C1 segment of cervical spinal cord (tissue), 14 donors: ENCODE results near the gene PPP1R13B.

Experiments
- DNase-seq, 14 donors: peaks; one replicate each; lab custom pipeline; 2025; lab: John Stamatoyannopoulos, UW

Gene PPP1R13B

DNA sequence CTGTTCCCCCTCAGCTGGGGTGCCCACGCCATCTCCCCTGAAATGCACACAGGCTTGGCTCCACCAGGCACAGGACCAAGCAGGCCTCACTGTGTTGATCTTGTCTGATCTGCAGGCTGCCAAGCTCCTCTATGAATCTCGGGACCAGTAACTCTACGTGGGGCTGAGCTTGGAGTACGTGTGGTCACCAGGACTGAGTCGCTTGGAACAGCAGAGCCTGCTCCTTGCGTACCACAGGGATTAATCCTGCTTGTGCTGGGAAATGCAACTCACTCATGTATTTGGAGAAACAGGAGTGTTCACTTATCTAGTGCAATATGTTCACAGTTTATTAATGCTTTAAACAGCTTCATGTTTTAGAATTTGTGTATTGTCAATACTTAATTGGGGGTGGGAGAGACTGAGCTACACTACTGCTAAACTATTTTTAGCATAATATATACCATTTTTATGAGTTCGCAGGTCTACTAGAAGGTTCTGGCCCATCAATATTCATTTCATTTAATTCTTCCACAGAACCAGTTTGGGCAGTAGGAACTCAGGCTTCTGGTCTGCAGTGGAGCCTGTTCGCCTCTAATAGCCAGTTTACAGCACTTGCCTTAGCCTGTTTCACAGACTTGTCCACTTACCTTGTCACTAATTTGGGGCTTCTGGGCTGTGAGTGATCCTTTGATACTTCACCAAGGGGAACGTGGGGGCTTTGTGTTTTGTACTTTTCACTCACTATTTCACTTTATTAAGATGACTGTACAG lies 114.3 kb downstream of the PPP1R13B start:
- DNase-seq = no peak

DNA sequence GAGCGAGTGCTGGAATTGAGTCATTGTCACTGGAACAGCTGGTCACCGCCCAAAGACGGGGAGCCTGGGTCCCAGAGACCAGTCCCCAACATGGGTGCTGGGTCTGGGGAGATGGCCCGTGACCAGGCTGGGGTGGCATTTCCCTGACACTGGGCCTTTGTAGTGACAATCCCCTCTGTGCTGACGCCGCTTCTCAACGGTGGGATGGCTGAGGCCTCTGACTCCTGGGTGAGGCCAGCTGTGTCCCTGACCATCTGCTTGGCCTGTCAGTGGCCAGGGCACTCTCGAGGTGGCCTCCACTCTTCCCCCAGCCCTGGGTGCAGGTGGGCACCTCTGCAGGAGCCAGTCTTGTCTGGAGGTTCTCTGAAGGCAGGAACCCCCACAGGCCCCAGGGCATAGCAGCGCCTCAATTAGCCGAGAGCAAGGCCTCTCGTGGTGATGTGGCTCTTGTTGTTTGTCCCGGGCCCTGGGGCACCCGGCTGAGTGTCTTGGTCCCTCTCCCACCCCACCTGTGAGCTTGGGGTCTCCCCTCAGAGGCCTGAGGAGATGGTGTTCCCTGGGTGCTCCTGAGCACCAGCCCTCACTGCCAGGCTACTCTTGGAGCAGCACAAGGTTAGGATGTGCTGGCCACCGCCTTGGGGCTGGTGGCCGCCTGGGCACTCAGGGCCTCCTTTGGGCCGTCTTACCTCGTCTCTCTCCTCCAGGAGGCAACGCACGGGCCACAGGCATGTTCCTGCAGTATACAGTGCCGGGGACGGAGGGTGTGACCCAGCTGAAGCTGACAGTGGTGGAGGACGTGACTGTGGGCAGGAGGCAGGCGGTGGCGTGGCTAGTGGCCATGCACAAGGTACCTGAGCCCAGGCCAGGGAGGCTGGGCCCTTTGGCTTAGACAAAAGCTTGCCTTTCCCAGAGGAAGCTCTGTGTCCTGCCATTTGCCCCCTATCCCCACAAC lies 115.2 kb downstream of the PPP1R13B start:
- no peak for DNase-seq

DNA sequence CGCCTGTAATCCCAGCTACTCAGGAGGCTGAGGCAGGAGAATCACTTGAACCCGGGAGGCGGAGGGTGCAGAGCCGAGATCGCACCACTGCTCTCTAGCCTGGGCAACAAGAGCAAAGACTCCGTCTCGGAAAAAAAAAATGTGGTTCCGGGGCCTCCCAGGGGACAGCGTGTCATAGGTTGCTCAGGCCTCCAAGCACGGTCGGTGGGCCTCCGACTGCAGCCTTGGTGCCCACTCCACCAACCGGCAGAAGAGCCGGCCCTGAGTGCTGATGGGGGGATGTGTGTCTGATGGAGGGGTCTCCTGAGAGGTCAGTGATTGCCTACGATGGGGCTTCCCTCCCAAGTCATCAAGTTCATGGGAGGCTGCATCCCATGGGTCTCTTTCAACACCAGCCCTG lies 115.9 kb downstream of the PPP1R13B start:
- DNase-seq = no peak

DNA sequence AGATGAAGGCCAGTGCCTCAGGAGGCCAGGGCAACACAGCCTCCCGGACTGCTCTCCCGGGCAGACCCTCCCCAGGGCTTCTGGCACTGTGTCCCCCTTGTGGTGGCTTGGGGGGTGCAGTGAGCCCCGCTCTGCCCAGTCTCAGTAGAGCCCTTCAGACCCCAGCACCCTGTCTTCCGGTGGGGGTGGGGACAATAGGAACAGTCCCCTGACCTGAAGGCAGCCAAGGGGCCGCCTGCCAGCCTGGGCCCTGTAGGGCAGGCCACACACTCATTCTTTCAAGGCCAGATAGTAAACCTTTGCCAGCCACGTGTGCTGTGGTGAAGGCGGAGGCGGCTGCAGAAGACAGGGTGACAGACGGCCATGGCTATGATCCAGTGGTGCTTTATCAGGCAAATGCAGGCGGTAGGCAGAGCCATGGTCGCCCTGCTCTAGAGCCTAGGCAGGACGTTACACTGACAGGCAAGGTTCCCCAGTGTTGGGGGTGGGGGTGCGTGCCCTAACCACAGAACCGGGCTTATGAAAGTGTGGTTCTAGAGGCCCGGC lies 116.8 kb downstream of the PPP1R13B start:
- DNase-seq = peak in 1 of 14 donors; percentile 26

DNA sequence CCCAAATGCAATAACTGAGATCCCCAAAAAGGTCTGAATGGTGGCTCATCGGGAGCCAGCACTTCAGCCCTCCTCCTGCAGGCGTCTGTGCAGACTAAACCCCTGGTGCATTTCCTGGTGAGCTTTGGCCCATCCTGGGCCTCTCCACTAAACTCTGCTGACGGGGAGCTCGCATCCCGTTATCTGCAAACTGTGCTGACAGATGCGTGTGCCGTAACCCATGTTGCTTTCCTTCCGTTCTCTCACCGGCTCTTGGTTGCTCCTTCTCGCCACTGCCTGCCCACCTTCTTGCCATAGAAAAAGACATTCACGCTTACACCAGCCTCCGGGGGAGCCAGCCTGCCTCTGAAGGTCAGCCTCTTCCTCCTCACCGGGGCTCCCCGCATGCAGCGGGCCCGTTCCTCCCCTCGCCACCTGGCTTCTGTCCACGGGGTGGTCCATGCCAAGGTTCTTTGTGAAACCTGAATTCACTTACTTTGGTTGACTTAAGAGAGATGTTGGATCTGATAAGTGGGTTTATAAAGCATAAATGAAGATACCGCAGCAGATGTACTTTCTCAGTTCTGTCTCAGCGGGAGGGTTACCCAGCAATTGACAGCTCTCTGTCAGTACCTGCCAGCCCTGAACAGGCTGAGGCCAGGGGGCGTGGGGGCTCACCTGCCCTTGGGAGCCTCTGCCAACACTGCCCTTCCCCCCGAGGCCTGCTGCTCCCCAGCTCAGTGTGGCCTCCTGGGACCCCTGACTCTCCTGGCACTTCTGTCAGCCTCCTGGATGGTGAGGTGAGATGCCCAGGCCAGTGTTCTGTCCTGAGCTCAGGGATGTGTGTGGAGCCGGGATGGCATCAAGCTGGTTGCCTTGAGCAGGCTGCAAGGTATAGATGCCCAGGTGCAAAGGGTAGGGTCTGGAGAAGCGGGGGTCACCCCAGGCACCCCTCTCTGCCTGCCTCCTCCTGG lies 117.6 kb downstream of the PPP1R13B start:
- no peak for DNase-seq

DNA sequence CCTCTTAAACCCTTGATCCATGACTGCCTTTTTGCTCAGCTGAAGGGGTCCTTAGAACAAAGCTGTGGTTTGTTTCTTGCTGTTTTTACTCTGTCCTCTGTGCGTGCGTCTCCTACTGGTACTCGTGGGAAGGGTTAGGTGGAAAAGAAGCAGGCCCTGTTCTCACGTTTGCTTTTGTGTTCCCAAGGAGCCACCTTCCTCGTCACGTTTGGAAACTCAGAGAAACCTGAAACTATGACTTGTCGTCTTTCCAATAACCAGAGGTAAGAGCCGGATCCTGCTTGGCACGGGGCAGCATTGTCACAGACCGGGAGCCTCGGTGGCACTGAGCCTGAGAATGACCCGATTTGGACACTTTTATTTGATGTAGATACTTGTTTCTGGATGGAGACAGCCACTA lies 118.7 kb downstream of the PPP1R13B start:
- DNase-seq = no peak

DNA sequence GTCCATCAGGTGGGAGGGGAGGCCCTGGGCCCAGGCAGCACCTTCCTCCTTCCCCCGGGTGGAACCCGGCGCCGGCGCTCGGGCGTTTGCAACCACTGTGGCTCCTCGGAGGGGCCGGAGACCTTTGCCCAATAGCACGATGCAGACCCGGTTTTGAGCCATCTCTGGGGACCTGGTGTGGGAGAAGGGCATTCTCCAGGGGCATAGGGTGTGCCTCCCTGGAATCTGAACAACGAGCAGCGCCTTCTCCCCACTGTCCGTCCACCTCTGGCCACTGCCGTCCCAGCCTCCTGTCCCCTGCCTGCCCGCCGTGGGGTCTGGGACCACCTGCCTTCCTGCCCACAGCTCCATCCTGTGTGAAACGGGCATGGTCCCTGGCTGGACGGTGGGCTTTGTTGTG lies 119.2 kb downstream of the PPP1R13B start:
- DNase-seq = no peak

DNA sequence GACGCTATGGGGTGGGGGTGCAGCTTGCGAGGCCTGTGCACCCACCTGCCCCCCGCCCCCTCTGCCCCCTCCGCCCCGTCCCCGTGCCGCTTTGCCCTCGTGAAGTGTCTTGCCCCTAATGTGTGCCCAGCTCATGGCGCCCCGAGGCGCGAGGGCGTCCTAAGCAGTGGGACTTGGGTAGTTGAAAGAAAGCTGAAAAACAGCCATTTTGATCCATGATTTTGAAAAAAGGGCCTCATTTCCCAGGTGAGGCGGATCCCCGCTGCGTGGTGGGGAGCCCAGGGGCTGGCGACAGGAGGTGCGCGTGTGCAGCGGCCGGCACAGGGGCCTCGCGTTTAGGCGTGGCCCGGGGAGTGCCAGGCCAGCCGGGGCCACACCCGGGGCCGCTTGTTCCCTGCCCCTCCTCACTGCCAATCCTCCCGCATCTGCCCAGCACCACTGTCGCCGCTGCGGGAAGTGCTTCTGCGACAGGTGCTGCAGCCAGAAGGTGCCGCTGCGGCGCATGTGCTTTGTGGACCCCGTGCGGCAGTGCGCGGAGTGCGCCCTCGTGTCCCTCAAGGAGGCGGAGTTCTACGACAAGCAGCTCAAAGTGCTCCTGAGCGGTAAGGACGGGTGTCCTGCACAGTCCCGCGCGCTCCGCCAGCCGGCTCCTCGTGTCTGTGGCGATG lies 119.9 kb downstream of the PPP1R13B start:
- no peak for DNase-seq

DNA sequence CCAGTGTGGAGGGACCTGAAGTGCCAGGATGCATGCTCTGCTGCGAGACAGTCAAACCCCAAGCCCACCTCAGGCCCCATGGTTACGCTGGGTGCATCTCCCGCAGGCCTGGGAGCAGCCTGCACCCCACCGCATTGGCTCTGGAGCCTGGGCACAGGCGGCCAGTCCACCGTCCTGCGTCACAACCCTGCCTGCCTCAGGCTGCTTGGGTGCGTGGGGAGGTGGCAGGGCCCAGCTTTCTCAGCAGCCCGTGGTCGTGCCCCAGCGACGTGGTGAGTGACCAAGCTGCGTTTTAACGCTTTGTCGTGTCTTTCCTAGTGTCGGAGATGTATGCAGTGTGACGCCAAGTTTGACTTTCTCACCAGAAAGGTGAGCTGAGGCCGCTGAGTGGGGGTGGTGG lies 120.9 kb downstream of the PPP1R13B start:
- no peak for DNase-seq

DNA sequence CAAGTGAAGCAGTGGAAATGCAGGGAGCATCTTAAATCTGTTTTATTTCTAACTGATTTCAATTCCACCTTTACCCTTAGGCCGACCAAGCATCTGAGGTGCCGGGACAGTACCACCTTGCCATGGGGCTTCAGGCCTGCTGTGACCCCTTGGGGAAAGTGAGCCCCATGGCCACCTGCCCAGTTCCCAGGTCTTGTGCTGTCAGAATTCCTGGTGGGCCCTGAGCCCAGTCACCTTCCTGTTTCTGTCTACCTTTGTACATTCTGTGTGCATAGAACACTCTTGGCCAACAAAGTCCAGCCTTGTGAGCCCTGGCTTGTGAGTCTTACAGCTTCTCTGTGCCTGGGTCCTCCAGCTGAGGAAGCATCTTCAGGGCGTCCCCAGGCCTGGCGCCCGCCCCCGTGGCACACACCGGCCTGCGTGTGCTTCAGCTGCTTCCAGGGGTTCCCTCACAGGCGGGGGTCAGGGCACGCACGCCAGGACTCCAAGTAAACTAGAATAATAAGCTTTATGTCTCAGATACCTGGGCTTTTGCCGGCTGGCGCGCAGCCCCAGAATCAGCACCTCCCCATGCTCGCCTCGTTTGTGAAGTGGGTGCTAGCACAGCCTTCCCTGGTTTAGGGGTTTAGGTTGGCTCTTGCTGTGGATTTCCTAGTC lies 121.5 kb downstream of the PPP1R13B start:
- no peak for DNase-seq

DNA sequence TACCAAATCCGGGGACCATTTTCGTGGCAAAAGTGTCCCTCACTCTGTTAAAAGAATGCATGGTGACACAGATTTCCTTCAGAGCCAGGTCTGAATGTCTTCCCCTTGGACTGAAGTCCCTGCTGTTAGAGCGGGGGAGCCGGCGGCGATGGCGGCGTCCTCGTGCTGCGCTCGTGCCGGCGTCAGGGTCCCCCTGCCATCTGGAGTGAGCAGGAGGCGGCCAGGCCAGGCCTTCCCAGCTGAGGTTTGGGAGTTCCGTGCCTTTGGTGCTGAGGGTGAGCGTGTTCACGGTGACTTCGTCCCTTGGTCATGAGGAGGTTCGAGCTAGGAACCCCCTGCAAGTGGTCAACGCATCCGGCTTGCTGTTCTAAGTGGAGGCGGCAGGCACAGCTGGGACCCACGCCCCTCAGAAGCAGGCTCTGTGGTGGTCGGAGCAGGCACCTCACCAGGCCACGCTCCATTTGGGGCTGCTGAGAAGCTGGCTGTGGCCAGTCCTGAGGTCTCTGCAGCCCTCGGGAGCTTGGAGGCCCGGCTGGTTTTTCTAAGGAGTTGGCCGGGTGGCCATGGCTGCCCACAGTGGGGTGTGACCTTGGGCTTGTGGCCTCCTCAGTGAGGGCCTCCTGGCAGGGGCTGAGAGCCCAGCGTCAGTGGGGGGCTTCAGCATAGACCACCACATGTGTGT lies 122.2 kb downstream of the PPP1R13B start:
- no peak for DNase-seq

DNA sequence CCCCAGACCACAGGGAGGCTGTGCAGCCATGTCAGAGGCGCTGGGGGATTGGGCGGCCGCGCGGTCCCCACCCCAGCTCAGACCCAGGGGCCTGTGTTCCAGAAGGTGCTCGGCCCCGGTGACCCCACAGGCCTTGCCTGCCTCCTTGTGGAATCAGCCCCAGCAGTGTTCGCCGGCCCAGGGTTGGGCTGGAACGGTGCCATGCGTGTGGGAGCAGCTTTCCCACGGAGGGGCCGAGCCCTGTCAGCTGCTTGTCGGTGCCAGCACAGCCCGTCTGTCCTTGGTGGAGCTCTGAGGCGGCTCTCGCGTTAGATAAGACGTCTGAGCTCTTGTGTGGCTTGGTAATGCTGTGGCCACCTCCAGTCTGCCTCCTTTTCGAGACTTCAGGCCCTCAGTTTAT lies 123.3 kb downstream of the PPP1R13B start:
- DNase-seq = peak in 8 of 14 donors; percentile 25 to 55 (median 39)

DNA sequence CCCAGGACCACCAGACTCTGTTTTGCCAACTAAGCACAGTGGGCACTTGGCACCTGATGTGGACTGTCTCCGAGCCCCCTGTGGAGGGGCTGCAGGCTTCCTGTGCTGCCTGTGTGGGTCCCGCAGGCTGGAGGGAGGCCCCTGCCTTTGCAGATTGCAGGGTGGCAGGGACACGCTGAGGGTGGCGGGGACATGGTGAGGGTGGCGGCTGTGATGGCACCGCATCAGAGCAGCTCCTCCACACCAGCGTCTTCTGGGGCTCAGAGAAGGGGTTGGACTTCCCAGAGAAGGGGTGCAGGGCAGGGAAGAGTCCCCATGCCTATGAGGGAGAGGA lies 123.7 kb downstream of the PPP1R13B start:
- no peak for DNase-seq

DNA sequence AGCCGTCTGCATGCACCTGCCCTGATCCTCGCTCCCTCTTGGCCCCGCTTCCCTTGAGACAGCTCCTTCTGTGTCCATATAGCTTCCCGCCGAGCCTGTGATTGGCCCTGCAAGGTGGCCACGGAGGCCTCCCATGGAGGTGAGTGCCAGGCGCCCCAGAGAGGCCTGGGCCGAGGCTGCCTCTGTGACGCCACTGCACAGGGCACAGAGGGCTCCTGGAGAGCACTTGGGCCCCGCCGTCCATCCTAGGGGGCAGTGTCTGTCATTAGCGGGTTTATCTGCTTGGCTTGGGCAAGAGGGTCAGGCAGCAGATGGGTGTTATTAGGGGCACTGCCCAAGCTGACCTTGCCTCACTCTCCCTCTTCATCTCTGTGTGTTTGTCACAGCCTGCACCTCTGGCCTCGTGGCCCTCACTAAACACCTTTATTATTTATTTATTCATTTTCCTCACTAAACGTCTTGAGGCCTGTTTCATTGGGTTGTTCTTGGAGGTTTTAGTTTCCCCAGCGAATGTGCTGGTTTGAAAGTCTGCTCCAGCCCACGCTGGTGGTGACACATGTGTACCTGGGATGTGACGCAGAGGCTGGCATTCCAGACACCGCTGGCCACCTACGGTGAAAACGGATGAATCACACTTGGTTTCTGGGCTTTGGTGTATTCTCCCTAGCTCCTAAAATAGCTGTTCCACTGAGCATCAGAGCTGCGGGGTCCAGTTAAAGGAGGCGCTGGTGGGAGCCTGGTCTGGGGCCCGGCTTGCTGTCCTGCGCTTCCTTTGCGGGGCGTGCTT lies 125.8 kb downstream of the PPP1R13B start:
- DNase-seq = no peak

DNA sequence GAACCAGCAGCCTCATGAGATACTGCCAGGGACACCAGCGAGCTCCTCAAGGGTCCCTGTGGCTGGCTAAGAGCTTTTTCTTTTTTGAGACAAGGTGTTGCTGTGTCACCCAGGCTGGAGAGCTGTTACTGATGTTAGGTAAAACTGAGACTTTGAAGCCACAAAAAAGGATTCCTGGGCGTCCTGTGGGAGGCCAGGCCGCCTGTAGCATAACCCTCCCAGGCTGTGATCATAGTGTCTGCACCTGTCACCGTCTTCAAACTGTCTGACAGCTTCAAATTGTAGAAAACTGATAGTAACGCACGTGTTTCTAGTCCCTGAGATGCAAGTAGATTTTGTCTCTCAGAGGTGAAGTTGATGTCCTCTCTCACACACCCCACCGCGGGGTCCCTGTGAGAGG lies 127.6 kb downstream of the PPP1R13B start:
- no peak for DNase-seq

DNA sequence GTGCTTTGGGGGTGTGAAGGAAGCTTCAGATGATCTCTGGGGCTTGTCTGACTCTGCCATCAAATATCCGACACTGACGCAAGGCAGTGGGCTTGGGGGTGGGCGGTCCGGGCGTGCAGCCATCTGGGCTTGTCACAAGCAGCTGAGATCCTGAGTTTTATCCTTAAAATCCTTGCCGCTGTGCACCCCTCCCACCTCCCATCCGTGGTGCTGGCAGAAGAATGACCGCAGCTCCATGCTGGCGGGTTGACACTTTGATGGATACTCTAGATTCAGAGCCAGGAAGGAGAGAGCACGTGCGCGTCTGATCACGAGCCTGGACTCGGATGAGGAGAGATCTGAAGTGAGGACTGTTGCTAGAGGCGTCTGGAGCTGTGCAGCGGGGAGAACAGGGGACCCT lies 128.8 kb downstream of the PPP1R13B start:
- DNase-seq = no peak

DNA sequence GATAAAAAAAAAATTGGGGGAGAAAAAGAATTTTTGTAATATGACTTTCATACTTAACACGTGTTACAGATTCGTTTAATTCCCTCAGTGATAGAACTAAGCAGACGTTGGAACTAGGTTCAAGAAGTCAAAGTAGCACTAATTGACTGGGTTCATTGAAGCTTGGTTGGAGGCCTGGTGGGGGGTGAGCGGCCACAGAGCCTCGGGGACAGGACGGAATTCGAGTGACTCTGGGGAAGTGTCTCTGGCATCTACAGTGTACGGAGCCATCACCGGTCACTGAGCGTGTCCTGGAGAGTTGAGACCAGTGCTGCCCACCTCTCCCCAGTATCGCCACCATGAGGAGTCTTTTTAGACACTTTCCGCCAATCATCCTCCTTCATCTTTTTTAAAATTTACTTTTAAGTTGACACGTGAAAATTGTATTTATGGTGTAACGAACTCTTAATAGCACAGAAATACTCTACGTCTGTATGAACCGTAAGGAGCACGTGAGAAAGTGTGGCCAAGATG lies 130.4 kb downstream of the PPP1R13B start:
- no peak for DNase-seq

DNA sequence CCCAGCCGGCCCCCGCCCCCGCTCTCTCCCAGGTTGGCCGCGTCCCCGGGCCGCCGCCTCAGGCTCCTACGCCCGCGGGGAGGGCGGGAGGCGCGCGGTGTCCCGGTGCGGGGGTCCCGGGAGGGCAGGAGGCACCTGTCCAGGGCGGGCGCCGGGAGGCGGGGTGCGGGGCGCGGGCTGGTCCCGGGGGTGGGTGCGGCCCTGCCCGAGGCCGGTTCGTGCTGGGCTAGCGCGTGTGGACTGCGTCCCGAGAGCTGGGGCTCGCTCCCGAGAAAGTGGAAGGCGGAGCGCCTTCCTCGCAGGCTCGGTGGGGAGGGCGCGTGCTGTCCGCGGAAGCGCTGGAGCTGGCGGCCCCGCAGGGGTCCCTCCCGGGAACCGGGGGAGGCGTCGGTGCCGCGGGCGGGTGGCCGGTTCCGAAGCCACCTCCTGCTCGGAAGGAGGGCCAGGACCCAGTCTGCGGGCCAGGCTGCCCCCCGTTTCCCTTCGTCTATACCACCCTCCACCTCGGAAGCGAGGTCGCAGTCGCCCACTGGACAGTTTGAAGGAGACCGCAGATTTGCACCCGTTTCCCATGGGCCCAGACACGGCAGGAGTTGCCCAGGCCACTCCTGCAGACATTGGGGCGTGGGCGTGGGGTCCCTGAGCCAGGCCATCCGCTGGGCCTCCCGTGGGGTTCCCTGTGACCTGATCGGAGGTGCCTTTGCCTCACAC lies 131.1 kb downstream of the PPP1R13B start:
- DNase-seq = peak in 1 of 14 donors; percentile 52
